Thymus (tissue), 11 donors: ENCODE results near the gene CHIC2. TPM values are rescaled to one million over a fixed set of nuclear protein-coding genes. Genes with fewer than 3 reads are reported as not detected.
A peak's percentile ranks its signal among the peaks of the same experiment; 100 is the strongest.

Experiments used
- DNase-seq, 9 donors: peaks; one replicate each; pipeline ENCODE4 v3.0.0-alpha.2; 2013; ENCODE audit warnings: low spot score in 9 of 9, low read depth in 6 of 9, missing footprints in 1 of 9
- H3K27ac ChIP-seq, 2 donors: one replicate each; pipeline ENCODE4 v1.5.1; 2013; ENCODE audit warnings: control low read depth in 1 of 2, low read depth in 1 of 2, low read length in 1 of 2, mild to moderate bottlenecking in 1 of 2, moderate library complexity in 1 of 2
- H3K27me3 ChIP-seq, 2 donors: one replicate each; pipeline ENCODE4 v1.5.1; 2013; ENCODE audit warnings: low read length in 1 of 2; ENCODE audit not compliant: control insufficient read depth in 2 of 2, insufficient read depth in 1 of 2
- H3K36me3 ChIP-seq, 2 donors: one replicate each; pipeline ENCODE4 v1.5.1; 2013; ENCODE audit warnings: low read length in 1 of 2, mild to moderate bottlenecking in 1 of 2, moderate library complexity in 1 of 2; ENCODE audit not compliant: control insufficient read depth in 2 of 2, insufficient read depth in 2 of 2
- H3K4me1 ChIP-seq, 2 donors: one replicate each; pipeline ENCODE4 v1.5.1; 2013; ENCODE audit warnings: low read length in 2 of 2; ENCODE audit not compliant: control insufficient read depth in 2 of 2, insufficient read depth in 2 of 2
- H3K4me3 ChIP-seq, 2 donors: one replicate each; pipeline ENCODE4 v1.5.1; 2013; ENCODE audit warnings: low read length in 2 of 2, control low read depth in 1 of 2, mild to moderate bottlenecking in 1 of 2
- H3K9me3 ChIP-seq, 2 donors: one replicate each; pipeline ENCODE4 v1.5.1; 2013; ENCODE audit warnings: low read length in 1 of 2, mild to moderate bottlenecking in 1 of 2; ENCODE audit not compliant: control insufficient read depth in 2 of 2, insufficient read depth in 1 of 2
- WGBS: extraction: QIAGEN DNeasy Blood & Tissue Kit; methylation state at CpG from one replicate; pipeline ENCODE4 v1.1.7; 2013; 5-methylcytosine and 5-hydroxymethylcytosine counted together
- polyA plus RNA-seq: library from polyadenylated mRNA; stranded (reverse); fragments of 200-250 nt; gene quantifications from one replicate; pipeline ENCODE4 v1.2.3, GENCODE V29; 2013
- total RNA-seq: library from RNA; stranded (reverse); fragments of 120-200 nt; gene quantifications from one replicate; pipeline ENCODE4 v1.2.4, GENCODE V29; 2013
- donor health status: healthy.

The CHIC2 gene
- total and polyA plus RNA-seq, 2 donors = 25.9 to 36.5 TPM

DNA sequence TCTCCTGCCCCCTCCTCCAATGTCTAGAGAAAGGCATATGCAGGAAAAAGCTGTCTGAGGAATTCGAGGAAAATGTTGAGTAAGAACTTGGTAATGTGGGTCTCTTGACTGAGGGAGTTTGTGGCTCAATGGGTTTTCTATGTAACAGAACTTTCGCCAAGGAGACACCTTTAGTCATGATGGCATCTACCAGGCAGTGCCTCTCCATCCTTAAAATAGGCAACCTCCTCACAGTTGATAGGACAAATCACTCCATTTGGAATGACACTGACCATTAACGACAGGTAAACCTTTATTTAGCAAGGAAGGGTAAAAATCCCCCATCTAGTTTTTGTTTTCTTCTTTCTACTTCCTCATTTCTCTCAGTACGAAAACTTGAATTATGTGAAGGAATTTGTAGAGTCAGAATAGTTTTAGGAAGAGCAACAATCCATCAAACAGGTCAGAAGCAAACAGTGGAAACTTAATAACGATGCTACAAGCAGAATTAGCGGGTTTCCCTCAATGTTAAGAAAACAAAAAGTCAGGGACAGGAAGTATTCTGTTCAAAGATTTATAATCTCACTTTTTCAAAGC lies 38.2 kb upstream of the CHIC2 start:
- Histone ChIP-seq H3K4me1 (peaks cover 6 to 28% of the 10 kb centered on the region in 2 donors), H3K4me3 (no peak overlapping the region), H3K27ac (no peak overlapping the region), H3K9me3 (peaks cover 4 to 14% of the 10 kb centered on the region in 2 donors), H3K36me3 (no peaks in the 10 kb centered on the region), H3K27me3 (peaks cover 94 to 100% of the 10 kb centered on the region in 2 donors)
- DNase-seq = no peak
- WGBS = 13% methylated on average over 6 of the region's 6 CpGs

DNA sequence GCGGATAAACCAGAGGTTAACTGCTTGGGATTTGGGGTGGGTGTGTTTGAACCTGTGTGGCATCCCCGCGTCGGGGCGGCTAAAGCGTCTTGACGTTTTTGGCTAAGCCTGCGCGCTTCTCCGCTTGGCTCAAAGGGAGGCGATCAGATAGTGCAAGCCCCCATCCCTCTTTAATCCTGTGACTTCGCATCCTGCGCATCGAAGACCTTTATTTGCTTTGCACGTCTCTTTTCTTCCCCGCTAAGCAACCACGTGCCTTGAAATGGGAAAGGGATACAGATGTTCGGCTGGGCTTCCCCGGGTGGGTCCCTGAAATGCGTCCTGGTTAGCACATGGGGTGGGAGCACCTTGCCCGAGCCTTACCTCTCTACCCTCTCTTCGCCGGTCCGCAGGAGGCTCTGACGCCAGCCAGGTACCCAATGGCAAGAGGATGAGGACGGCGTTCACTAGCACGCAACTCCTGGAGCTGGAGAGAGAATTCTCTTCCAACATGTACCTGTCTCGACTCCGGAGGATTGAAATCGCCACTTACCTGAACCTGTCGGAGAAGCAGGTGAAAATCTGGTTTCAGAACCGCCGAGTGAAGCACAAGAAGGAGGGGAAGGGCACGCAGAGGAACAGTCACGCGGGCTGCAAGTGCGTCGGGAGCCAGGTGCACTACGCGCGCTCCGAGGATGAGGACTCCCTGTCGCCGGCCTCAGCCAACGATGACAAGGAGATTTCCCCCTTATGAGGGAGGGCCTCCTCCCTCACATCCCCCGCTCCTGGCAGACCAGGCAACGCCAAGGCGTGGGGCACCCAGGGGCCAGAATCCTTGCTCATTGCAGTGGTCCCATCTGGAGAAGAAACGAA lies 37.0 kb upstream of the CHIC2 start:
- Histone ChIP-seq H3K27me3 (peaks cover 94 to 100% of the 10 kb centered on the region in 2 donors), H3K4me3 (no peak overlapping the region), H3K4me1 (peaks cover 3 to 25% of the 10 kb centered on the region in 2 donors), H3K36me3 (no peaks in the 10 kb centered on the region), H3K27ac (no peak overlapping the region), H3K9me3 (peaks cover 4 to 14% of the 10 kb centered on the region in 2 donors)
- no peak for DNase-seq
- 7% methylated on average over 50 of the region's 50 CpGs for WGBS

DNA sequence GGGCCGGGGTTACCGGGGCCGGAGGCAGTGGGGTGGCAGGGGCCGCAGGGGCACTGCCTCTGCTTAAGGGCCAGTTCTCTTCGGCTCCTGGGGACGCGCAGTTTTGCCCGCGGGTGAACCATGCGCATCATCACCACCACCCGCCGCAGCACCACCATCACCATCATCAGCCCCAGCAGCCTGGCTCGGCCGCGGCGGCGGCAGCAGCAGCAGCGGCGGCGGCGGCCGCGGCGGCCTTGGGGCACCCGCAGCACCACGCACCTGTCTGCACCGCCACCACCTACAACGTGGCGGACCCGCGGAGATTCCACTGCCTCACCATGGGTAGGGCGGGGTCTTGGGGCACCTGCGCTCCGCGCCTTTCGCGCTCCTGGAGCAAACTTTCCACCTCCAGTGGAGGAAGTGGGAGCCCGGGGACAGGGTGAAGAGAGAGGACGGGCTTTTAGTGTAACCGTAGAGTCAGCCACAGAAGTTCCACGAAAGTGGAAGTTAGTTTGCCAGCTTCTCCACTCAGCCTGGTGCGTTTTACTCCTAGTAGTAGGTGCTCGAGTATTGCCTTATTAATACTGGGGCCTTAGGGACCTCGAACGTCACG lies 36.3 kb upstream of the CHIC2 start:
- WGBS = 2% methylated on average over 46 of the region's 46 CpGs
- Histone ChIP-seq H3K9me3 (peaks cover 4 to 14% of the 10 kb centered on the region in 2 donors), H3K27me3 (peaks cover 97 to 100% of the 10 kb centered on the region in 2 donors), H3K4me1 (peaks cover 3 to 25% of the 10 kb centered on the region in 2 donors), H3K27ac (no peak overlapping the region), H3K36me3 (no peaks in the 10 kb centered on the region), H3K4me3 (peak overlapping the region in 1 of 2 donors; percentile 27)
- no peak for DNase-seq

GRCh38 chr4:54099748-54100574 lies 35.6 kb upstream of the CHIC2 start, which contains the start of gene GSX2:
Gene GSX2 (plus strand): TSS chr4:54100163. CDS start chr4:54100345, 182 bp downstream.
- peaks cover 3 to 25% of the 10 kb centered on the region in 2 donors for H3K4me1 ChIP-seq
- DNase-seq = no peak
- peaks cover 97 to 100% of the 10 kb centered on the region in 2 donors for H3K27me3 ChIP-seq

DNA sequence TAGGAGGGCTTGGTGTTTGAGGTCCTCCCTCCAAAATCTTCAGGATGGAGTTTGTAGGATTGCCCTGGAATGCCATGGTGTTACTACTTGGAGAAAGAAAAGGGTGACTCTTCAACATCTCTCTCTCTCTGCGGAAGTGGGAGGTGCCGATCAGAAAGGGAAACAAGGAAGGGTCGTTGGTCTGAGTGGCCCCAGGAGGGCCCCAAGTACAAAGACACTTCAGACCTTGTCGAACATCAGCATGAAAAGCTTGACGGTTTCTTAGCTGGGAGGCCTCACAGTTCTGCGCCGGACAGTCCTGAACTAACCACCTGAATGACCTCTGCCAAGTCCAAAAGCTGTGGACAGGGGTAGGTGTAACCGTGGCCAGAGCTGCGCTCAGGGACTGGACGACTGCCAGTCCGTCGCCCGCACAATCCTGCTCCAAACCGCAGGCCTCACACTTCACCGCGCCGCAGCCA lies 34.9 kb upstream of the CHIC2 start:
- Histone ChIP-seq H3K4me1 (peaks cover 3 to 25% of the 10 kb centered on the region in 2 donors), H3K36me3 (no peaks in the 10 kb centered on the region), H3K27ac (no peak overlapping the region), H3K9me3 (peaks cover 4 to 14% of the 10 kb centered on the region in 2 donors), H3K4me3 (no peak overlapping the region), H3K27me3 (peaks cover 97 to 100% of the 10 kb centered on the region in 2 donors)
- WGBS = 3% methylated on average over 17 of the region's 17 CpGs
- DNase-seq = no peak

More at GRCh38 chr4:54099748-54100574, 35.6 kb upstream of the CHIC2 start, which contains the start of gene GSX2:
- 3% methylated on average over 66 of the region's 66 CpGs for WGBS
- Histone ChIP-seq H3K27ac (no peak within 1 kb of the TSS), H3K4me3 (peak within 1 kb of the TSS in 1 of 2 donors; percentile 27), H3K9me3 (peaks cover 4 to 14% of the 10 kb centered on the region in 2 donors), H3K36me3 (no peaks in the 10 kb centered on the region)

- Histone ChIP-seq H3K4me3 (no peak overlapping the region), H3K27me3 (peaks cover 97 to 100% of the 10 kb centered on the region in 2 donors), H3K27ac (no peak overlapping the region), H3K4me1 (peaks cover 3 to 31% of the 10 kb centered on the region in 2 donors), H3K36me3 (no peaks in the 10 kb centered on the region), H3K9me3 (peaks cover 4 to 8% of the 10 kb centered on the region in 2 donors)
- DNase-seq = no peak
- WGBS = 20% methylated on average over 5 of the region's 5 CpGs
These were observed 34.0 kb upstream of the CHIC2 start for GRCh38 chr4:54098375-54098774.

- Histone ChIP-seq H3K9me3 (peaks cover 4 to 8% of the 10 kb centered on the region in 2 donors), H3K4me3 (no peak overlapping the region), H3K36me3 (no peaks in the 10 kb centered on the region), H3K27ac (no peak overlapping the region), H3K4me1 (peaks cover 3 to 40% of the 10 kb centered on the region in 2 donors), H3K27me3 (peaks cover 99 to 100% of the 10 kb centered on the region in 2 donors)
- no peak for DNase-seq
- WGBS = 33% methylated on average over 6 of the region's 6 CpGs
These were observed 32.7 kb upstream of the CHIC2 start for GRCh38 chr4:54097152-54097551.

DNA sequence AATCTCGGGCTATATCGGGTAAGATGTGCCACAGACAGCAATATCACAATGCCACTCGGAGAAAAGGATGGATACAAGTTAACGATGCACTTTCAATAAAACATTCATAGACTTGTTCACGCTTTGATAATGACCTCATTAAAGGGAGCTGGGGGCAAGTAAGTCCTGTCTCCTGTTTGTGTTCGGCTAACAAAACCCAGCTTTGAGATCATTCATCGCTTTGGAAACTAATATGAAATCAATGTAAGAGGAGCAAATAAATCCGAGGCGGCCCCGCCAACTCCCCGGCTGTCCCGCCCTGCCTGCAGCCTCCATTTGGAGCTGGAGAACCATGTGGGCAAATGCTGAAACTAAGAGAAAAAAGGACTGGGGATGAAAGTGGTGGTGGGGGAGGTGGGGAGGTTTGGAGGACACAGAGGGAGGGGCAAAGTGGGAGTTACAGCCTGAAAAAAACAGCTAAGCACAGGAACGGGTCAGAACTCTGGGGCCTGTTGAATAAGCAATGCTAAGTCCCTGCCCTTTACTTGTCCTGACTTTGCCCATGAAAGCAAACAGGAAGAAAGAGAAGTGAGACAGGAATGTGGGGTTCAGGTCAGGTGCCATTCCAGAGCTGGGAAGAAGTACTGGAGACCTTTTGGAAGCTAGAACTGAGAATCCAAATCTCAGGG lies 32.0 kb upstream of the CHIC2 start:
- WGBS = 16% methylated on average over 13 of the region's 13 CpGs
- Histone ChIP-seq H3K9me3 (peaks cover 3 to 4% of the 10 kb centered on the region in 2 donors), H3K27ac (no peak overlapping the region), H3K4me3 (no peak overlapping the region), H3K36me3 (no peaks in the 10 kb centered on the region), H3K27me3 (peaks cover 95 to 100% of the 10 kb centered on the region in 2 donors), H3K4me1 (peaks cover 3 to 43% of the 10 kb centered on the region in 2 donors)
- no peak for DNase-seq
